Activated CD4-positive, alpha-beta T cell treated with anti-CD3 and anti-CD28 coated beads, Interleukin-2, amount 10 ng/mL, durations not matched to agents 7 days and 5 days (primary cell): Measurements from ENCODE around the gene ITPR1. TPM values are rescaled to one million over a fixed set of nuclear protein-coding genes. Genes with fewer than 3 reads are reported as not detected.

Experiments
- CTCF ChIA-PET: fragments of 350-600 bp; sonication (Branson Sonifier 250); formaldehyde crosslinking; loops from one replicate; lab custom pipeline; 2021; ENCODE audit warnings: antibody characterized with exemption; lab: Charles Lee
- POLR2A ChIA-PET: fragments of 350-600 bp; sonication (Branson Sonifier 250); formaldehyde crosslinking; loops from one replicate; lab custom pipeline; 2021; ENCODE audit warnings: antibody characterized with exemption; lab: Charles Lee
- DNase-seq: peaks from one replicate; pipeline ENCODE4 v3.0.0-alpha.2; 2020
- H3K27ac Mint-ChIP-seq: one replicate; pipeline ENCODE4 v1.8.0; 2021; ENCODE audit warnings: mild to moderate bottlenecking, moderate library complexity, mixed read lengths
- H3K27me3 Mint-ChIP-seq: one replicate; pipeline ENCODE4 v1.8.0; 2021; ENCODE audit warnings: mixed read lengths
- H3K36me3 Mint-ChIP-seq: one replicate; pipeline ENCODE4 v1.8.0; 2021; ENCODE audit warnings: low read depth, mixed read lengths
- H3K4me1 Mint-ChIP-seq: one replicate; pipeline ENCODE4 v1.8.0; 2021; ENCODE audit warnings: mixed read lengths
- H3K4me3 Mint-ChIP-seq: one replicate; pipeline ENCODE4 v1.8.0; 2021; ENCODE audit warnings: mild to moderate bottlenecking, moderate library complexity, mixed read lengths
- H3K9me3 Mint-ChIP-seq: one replicate; pipeline ENCODE4 v1.8.0; 2021; ENCODE audit warnings: mixed read lengths
- total RNA-seq, 2 experiments: library from RNA; stranded (reverse); gene quantifications; one replicate each; pipeline ENCODE4 v1.2.3, GENCODE V29; 2021

The ITPR1 gene
- total RNA-seq, 2 experiments from 2014 or later = 42.3 to 44.7 TPM

- Mint-ChIP-seq H3K36me3 (no peaks in the 10 kb centered on the region), H3K4me3 (no peak overlapping the region), H3K27ac (no peak overlapping the region), H3K27me3 (no peaks in the 10 kb centered on the region), H3K9me3 (no peaks in the 10 kb centered on the region), H3K4me1 (no peaks in the 10 kb centered on the region)
- POLR2A ChIA-PET = no interaction called here
- CTCF ChIA-PET = no interaction called here
- no peak for DNase-seq
Observed at GRCh38 chr3:4531478-4532025, 38.4 kb downstream of the ITPR1 start.

DNA sequence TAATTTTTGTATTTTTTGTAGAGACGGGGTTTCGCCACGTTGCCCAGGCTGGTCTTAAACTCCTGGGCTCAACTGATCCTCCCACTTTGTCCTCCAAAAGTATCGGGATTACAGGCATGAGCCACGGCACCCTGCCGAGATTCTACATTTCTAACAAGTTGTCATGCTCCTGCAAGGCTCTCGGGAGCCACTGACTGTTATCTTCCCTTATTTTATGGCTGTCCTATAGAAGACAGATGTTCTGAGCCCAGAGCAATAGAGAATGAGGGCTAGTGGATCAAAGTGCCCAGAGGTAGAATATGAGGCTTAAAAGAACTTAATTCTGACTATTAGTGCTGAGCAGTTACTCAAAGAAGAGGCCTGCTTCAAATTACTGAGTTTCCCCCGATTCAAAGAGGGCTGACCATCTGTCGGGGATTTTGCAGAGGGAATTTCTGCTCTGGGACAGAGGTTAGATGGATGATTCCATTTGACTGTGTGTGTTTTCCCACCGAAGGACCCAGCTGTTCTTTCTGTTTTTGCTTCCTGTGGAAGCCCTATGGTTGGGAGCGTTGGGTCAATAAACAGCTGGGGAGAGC is 39.5 kb downstream of the ITPR1 start:
- Mint-ChIP-seq H3K36me3 (peaks cover 2% of the 10 kb centered on the region), H3K27ac (no peak overlapping the region), H3K4me3 (no peak overlapping the region), H3K9me3 (peaks cover 2% of the 10 kb centered on the region), H3K27me3 (no peaks in the 10 kb centered on the region), H3K4me1 (no peaks in the 10 kb centered on the region)
- POLR2A ChIA-PET = no interaction called here
- CTCF ChIA-PET = interaction anchor here (1.7 kb wide), 1 partner anchor 181 kb away, joined by 6 read pairs; no protein-coding TSS in a partner anchor
- no peak for DNase-seq

DNA sequence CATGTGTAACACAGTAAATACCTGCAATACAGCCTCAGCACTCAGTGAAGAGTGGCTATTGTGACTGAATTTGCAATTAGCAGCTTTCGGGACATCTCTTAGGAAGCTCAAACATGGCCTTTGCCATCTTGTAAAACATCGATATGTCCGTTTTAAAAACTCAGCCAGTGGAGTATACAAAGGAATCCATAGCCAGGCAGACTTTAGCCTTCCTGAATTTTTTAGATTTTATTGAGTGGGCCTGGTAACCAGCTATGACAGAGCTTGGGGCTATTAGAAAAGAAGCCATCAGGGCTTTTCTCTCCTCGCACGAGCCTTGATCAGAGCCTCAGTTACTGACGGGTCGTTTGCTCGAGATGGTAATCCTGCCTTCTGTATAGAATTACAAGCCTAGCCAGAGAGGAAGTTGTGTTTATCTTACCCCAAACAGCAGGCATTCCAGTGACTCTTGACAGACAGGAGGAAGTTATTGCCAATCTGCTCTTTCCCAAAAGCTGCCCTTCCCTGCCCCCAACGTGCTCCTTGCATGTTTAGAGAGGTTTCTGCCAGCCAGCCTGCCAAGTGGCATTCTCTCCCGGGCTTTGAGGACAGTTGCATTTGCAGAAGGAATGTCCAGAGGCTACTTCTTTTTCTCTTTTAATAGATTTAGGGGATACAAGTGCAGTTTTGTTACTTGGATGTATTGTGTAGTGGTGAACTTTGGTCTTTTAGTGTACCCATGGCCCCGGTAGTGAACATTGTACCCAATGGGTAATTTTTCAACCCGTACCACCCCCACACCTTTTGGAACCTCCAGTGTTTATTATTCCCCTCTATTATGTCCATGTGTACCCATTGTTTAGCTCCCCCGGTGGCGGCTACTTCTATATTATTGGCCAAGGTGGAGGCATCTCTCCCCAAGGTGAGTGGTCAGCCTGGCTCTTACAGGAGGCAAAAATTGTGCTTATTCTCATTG is 40.6 kb downstream of the ITPR1 start:
- Mint-ChIP-seq H3K27ac (no peak overlapping the region), H3K4me1 (no peaks in the 10 kb centered on the region), H3K4me3 (no peak overlapping the region), H3K36me3 (peaks cover 10% of the 10 kb centered on the region), H3K27me3 (no peaks in the 10 kb centered on the region), H3K9me3 (peaks cover 5% of the 10 kb centered on the region)
- CTCF ChIA-PET = interaction anchor here (1.7 to 1.9 kb wide), 2 partner anchors 14 to 182 kb away, joined by 6 read pairs; no protein-coding TSS in a partner anchor
- POLR2A ChIA-PET = no interaction called here
- no peak for DNase-seq

- no peak for DNase-seq
- Mint-ChIP-seq H3K27ac (no peak overlapping the region), H3K36me3 (peaks cover 13% of the 10 kb centered on the region), H3K4me1 (no peaks in the 10 kb centered on the region), H3K27me3 (no peaks in the 10 kb centered on the region), H3K4me3 (no peak overlapping the region), H3K9me3 (peaks cover 5% of the 10 kb centered on the region)
- ChIA-PET POLR2A (no interaction called here), CTCF (interaction anchor here (0.6 to 2.3 kb wide), 5 partner anchors 13 to 105 kb away, joined by 3 to 6 read pairs (median 5); no protein-coding TSS in a partner anchor)
Observed at GRCh38 chr3:4534906-4535305, 41.8 kb downstream of the ITPR1 start.

DNA sequence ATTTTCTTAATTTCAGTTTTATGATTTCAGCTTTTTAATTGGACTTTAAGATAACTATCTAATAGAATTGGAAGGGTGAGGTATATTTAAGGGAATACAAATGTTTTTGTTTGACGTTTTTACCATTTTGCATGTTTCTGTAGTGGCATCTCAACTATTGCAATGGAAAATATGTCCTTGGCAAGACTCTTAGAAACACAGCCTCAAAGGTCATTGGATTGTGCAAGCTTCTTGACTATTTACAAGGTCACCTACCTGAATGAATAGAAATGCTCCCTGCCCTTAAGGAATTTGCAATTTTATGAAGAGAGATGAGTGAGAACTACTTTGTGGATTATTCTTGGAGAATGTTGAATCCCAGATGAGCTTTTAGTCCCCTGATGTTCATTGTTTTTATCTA is 43.1 kb downstream of the ITPR1 start:
- H3K27ac Mint-ChIP-seq = no peak overlapping the region
- no peaks in the 10 kb centered on the region for H3K4me1 Mint-ChIP-seq
- H3K4me3 Mint-ChIP-seq = no peak overlapping the region
- DNase-seq = no peak
- peaks cover 5% of the 10 kb centered on the region for H3K9me3 Mint-ChIP-seq
- CTCF ChIA-PET = interaction anchor here (0.9 to 2.3 kb wide), 2 partner anchors 14 to 22 kb away, joined by 3 to 6 read pairs; no protein-coding TSS in a partner anchor
- peaks cover 13% of the 10 kb centered on the region for H3K36me3 Mint-ChIP-seq
- POLR2A ChIA-PET = interaction anchor here (0.6 kb wide), 1 partner anchor 432 kb away, joined by 7 read pairs; no protein-coding TSS in a partner anchor
- no peaks in the 10 kb centered on the region for H3K27me3 Mint-ChIP-seq

DNA sequence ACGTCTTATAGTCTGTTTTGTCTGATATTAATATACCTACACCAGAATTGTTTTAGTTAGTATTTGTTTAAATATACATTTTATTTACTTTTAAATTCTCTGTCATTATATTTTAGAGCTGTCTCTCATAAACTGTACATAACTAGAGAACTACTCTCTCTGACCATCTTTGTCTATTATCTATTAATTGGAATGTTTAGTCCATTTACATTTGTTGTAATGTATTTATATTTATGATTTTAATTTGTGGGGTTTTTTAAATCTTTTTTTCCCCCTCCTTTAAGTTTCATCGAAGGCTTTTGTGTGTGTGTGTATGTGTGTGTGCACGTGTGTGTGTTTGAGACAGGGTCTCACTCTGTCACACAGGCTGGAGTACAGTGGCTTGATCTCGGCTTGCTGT is 47.1 kb downstream of the ITPR1 start:
- peaks cover 13% of the 10 kb centered on the region for H3K36me3 Mint-ChIP-seq
- no peak overlapping the region for H3K4me3 Mint-ChIP-seq
- H3K9me3 Mint-ChIP-seq = peaks cover 5% of the 10 kb centered on the region
- H3K27me3 Mint-ChIP-seq = no peaks in the 10 kb centered on the region
- POLR2A ChIA-PET = no interaction called here
- DNase-seq = no peak
- no peak overlapping the region for H3K27ac Mint-ChIP-seq
- H3K4me1 Mint-ChIP-seq = no peaks in the 10 kb centered on the region
- CTCF ChIA-PET = no interaction called here

- Mint-ChIP-seq H3K36me3 (peaks cover 9% of the 10 kb centered on the region), H3K9me3 (peaks cover 3% of the 10 kb centered on the region), H3K27ac (no peak overlapping the region), H3K4me3 (no peak overlapping the region), H3K4me1 (no peaks in the 10 kb centered on the region), H3K27me3 (no peaks in the 10 kb centered on the region)
- CTCF ChIA-PET = interaction anchor here (0.6 kb wide), 1 partner anchor 103 kb away, joined by 4 read pairs; no protein-coding TSS in a partner anchor
- DNase-seq = no peak
- POLR2A ChIA-PET = no interaction called here
Observed at GRCh38 chr3:4543110-4543509, 50.0 kb downstream of the ITPR1 start.

- H3K4me3 Mint-ChIP-seq = no peak overlapping the region
- ChIA-PET POLR2A (no interaction called here), CTCF (no interaction called here)
- no peak overlapping the region for H3K27ac Mint-ChIP-seq
- no peaks in the 10 kb centered on the region for H3K4me1 Mint-ChIP-seq
- DNase-seq = no peak
- H3K36me3 Mint-ChIP-seq = no peaks in the 10 kb centered on the region
- H3K9me3 Mint-ChIP-seq = no peaks in the 10 kb centered on the region
- no peaks in the 10 kb centered on the region for H3K27me3 Mint-ChIP-seq
Observed at GRCh38 chr3:4546346-4547178, 53.4 kb downstream of the ITPR1 start.

GRCh38 chr3:4547799-4548198 is 54.7 kb downstream of the ITPR1 start:
- Mint-ChIP-seq H3K4me1 (no peaks in the 10 kb centered on the region), H3K4me3 (no peak overlapping the region), H3K9me3 (no peaks in the 10 kb centered on the region), H3K27ac (no peak overlapping the region), H3K27me3 (no peaks in the 10 kb centered on the region), H3K36me3 (no peaks in the 10 kb centered on the region)
- POLR2A ChIA-PET = no interaction called here
- DNase-seq = no peak
- CTCF ChIA-PET = no interaction called here

GRCh38 chr3:4548356-4548755 is 55.2 kb downstream of the ITPR1 start:
- H3K27ac Mint-ChIP-seq = no peak overlapping the region
- DNase-seq = no peak

GRCh38 chr3:4548780-4549179 is 55.6 kb downstream of the ITPR1 start:
- Mint-ChIP-seq H3K4me1 (no peaks in the 10 kb centered on the region), H3K27ac (no peak overlapping the region), H3K9me3 (no peaks in the 10 kb centered on the region), H3K36me3 (no peaks in the 10 kb centered on the region), H3K27me3 (no peaks in the 10 kb centered on the region), H3K4me3 (no peak overlapping the region)
- DNase-seq = no peak
- ChIA-PET CTCF (no interaction called here), POLR2A (no interaction called here)

More at GRCh38 chr3:4548356-4548755, 55.2 kb downstream of the ITPR1 start:
- no peak overlapping the region for H3K4me3 Mint-ChIP-seq
- no peaks in the 10 kb centered on the region for H3K36me3 Mint-ChIP-seq
- no peaks in the 10 kb centered on the region for H3K9me3 Mint-ChIP-seq
- ChIA-PET POLR2A (no interaction called here), CTCF (no interaction called here)
- H3K4me1 Mint-ChIP-seq = no peaks in the 10 kb centered on the region
- no peaks in the 10 kb centered on the region for H3K27me3 Mint-ChIP-seq

GRCh38 chr3:4549896-4550295 is 56.7 kb downstream of the ITPR1 start:
- no peaks in the 10 kb centered on the region for H3K4me1 Mint-ChIP-seq
- ChIA-PET CTCF (no interaction called here), POLR2A (no interaction called here)
- H3K36me3 Mint-ChIP-seq = no peaks in the 10 kb centered on the region
- DNase-seq = no peak
- no peaks in the 10 kb centered on the region for H3K9me3 Mint-ChIP-seq
- H3K27me3 Mint-ChIP-seq = no peaks in the 10 kb centered on the region
- no peak overlapping the region for H3K27ac Mint-ChIP-seq
- no peak overlapping the region for H3K4me3 Mint-ChIP-seq
